NCI-H460 (cell line): ENCODE results near the gene SARS1. TPM values are rescaled to one million over a fixed set of nuclear protein-coding genes. Genes with fewer than 3 reads are reported as not detected.
"Not testable (repeated sequence)": the region's sequence is repeated elsewhere in the genome, so short reads cannot be mapped to it uniquely, and the experiment has no call there.

Experiments
- DNase-seq: peaks from one replicate; pipeline ENCODE4 v3.0.0-alpha.2; 2016; ENCODE audit warnings: low read depth; ENCODE audit errors: extremely low read depth
- total RNA-seq: library from RNA; depleted of rRNA; stranded (reverse); fragments of >200 nt; shearing (Covaris generic); gene quantifications from 2 replicates; pipeline ENCODE4 v1.2.3, GENCODE V29; 2014

Gene SARS1
- total RNA-seq, 1 experiment from 2014 or later, result 411 TPM

DNA sequence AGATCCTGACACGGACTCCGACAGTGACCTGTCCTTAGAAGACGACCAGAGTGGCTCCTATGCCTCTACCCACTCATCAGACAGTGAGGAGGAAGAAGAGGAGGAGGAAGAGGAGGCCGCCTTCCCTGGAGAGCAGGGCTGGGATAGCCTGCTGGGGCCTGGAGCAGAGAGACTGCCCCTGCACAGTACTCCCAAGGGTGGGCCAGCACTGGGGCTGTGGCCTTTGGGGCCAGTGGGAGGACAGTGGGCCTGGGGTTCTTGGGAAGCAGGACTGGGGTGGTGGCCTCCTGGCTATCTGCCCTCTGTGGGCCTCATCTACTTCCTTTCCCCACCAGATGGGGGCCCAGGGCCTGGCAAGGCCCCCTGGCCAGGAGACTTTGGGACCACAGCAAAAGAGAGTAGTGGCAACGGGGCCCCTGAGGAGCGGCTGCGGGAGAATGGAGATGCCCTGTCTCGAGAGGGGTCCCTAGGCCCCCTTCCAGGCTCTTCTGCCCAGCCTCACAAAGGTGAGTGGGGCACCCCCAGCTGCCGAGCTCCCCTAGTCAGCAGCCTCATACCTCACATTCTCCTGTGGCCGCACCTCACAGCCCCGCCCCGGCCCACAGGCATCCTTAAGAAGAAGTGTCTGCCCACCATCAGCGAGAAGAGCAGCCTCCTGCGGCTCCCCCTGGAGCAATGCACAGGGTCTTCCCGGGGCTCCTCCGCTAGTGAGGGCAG is 59.3 kb downstream of the SARS1 start:
- no peak for DNase-seq

- DNase-seq, result no peak
These were observed 60.0 kb downstream of the SARS1 start for GRCh38 chr1:109273570-109274288.

DNA sequence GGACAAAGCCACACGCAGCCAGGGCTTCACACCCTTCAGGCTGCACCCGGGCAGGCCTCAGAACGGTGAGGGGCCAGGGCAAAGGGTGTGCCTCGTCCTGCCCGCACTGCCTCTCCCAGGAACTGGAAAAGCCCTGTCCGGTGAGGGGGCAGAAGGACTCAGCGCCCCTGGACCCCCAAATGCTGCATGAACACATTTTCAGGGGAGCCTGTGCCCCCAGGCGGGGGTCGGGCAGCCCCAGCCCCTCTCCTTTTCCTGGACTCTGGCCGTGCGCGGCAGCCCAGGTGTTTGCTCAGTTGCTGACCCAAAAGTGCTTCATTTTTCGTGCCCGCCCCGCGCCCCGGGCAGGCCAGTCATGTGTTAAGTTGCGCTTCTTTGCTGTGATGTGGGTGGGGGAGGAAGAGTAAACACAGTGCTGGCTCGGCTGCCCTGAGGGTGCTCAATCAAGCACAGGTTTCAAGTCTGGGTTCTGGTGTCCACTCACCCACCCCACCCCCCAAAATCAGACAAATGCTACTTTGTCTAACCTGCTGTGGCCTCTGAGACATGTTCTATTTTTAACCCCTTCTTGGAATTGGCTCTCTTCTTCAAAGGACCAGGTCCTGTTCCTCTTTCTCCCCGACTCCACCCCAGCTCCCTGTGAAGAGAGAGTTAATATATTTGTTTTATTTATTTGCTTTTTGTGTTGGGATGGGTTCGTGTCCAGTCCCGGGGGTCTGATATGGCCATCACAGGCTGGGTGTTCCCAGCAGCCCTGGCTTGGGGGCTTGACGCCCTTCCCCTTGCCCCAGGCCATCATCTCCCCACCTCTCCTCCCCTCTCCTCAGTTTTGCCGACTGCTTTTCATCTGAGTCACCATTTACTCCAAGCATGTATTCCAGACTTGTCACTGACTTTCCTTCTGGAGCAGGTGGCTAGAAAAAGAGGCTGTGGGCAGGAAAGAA is 61.1 kb downstream of the SARS1 start:
- DNase-seq, result peak; percentile 50

GRCh38 chr1:109275706-109276345 is 62.1 kb downstream of the SARS1 start:
- no peak for DNase-seq

GRCh38 chr1:109277434-109278204 is 63.9 kb downstream of the SARS1 start:
- peak; percentile 56 for DNase-seq

GRCh38 chr1:109279615-109280278 is 66.0 kb downstream of the SARS1 start:
- no peak for DNase-seq

- DNase-seq, result no peak
These were observed 67.1 kb downstream of the SARS1 start for GRCh38 chr1:109280862-109281261.

DNA sequence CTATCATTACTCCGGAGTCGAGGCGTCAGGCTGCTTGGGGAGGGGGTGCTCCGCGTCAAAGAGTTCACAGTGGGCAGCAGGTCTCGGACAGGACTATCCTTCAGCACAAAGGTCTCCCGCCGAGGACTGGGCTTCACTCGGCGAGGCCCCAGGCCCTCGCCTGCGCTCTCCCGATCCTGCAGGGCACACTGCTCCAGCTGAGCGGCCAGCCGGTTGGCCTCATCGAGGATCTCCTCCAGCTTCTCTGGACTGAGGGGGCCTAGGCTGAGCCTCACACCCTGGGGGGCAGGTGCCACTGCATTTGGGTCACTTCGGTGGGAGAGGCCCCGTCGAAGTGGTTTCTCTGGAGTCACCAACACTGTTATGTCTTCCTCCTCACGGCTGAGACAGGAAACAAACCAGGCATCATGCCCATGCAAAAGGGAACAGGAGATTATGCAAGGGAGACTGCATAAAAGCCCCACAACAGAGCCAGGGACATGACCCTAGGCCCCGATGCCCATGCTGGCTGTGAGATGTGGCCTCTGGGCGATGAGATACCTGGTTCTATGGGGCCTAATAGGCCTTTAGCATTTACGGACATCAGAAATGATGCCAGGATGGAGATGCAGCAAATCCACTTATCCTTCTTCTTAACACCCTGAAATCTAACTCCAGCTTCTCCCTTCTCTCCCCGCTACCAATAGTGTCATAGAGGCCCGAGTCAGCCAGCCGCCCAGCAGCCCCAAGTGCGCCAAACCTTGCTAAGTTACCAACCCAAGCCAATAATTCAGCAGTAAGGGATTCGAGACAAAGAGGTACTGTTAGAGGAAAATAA is 68.2 kb downstream of the SARS1 start:
- no peak for DNase-seq

GRCh38 chr1:109282497-109282951 is 68.8 kb downstream of the SARS1 start:
- DNase-seq, result no peak

DNA sequence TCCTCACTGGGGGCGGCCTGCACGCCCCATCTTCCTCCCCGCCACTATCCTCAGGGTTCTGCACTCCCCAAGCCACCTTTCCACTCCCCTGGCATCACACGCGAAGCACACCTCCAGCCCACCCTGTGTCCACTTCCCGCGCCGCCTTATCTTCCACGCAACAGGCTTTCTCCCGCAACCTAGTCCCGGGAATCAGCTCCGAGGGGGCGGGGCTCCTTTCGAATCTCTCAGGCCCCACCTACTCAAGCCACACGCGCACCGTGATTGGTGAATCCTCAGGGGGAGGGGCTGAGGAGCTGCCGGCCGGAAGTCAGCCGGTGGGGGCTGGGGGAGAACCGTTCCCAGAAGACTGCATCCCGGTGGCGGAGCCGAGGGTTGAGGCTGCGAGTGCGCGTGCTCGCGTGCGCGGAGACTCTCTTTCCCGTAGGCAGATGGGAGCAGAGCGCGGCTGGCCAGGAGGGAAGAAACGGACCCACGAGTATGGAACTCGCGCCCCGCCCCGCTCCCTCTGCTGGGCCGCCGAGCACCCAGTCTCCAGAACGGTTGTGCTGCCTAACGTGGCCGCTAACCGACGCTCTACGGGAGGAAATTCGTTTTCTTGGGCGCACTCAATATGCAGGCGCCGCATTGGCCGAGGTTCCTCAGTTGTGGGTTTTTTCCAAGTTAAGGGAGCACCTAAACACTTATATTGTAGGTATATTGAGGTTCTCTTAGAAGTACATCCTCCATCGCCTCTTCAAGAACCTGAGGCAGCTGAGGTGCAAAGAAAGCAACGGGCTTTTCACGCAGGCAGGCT is 69.4 kb downstream of the SARS1 start, which contains the start of gene PSRC1:
PSRC1 (minus strand) TSS at position 194 of the 796 bp plus-strand sequence.
- peak; percentile 92 for DNase-seq

GRCh38 chr1:109283748-109284600 is 70.3 kb downstream of the SARS1 start:
- DNase-seq, result no peak

DNA sequence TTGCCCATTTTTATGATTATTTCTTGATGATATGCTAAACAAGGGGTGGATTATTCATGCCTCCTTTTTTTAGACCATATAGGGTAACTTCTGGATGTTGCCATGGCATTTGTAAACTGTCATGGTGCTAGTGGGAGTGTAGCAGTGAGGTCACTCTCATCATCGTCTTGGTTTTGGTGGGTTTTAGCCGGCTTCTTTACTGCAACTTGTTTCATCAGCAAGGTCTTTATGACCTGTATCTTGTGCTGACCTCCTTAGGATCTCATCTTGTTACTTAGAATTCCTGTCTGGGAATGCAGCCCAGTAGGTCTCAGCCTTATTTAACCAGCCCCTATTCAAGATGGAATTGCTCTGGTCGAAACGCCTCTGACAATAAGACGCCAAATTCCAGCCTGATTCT is 73.0 kb downstream of the SARS1 start:
- not testable (repeated sequence) for DNase-seq
